Natural killer cell (primary cell): ENCODE measurements around the gene SPAG6. TPM values are rescaled to one million over a fixed set of nuclear protein-coding genes. Genes with fewer than 3 reads are reported as not detected.

Source experiments
- ATAC-seq, 3 donors: fragments of 150-1000 bp in 2 of 3; fragments of 200-7000 bp in 1 of 3; cut with Tn5 transposase; 1 replicate in 1 of 3; 2 replicates in 2 of 3; pipeline ENCODE4 v1.10.0; 2021; ENCODE audit warnings: mild to moderate bottlenecking in 2 of 3, moderate library complexity in 2 of 3
- DNase-seq, 2 donors: peaks; one replicate each; pipeline versions ENCODE4 v3.0.0 to v3.0.0-alpha.2; 2013 to 2021; ENCODE audit warnings: mixed read lengths in 1 of 2
- H3K27ac ChIP-seq: one replicate; pipeline ENCODE4 v1.5.1; 2013; ENCODE audit warnings: mild to moderate bottlenecking, low read length
- H3K27me3 ChIP-seq: one replicate; pipeline ENCODE4 v1.6.1; 2013; ENCODE audit warnings: low read length; ENCODE audit not compliant: control insufficient read depth, insufficient read depth
- H3K36me3 ChIP-seq: one replicate; pipeline ENCODE4 v1.6.1; 2013; ENCODE audit warnings: low read length; ENCODE audit not compliant: control insufficient read depth, insufficient read depth
- H3K4me1 ChIP-seq: one replicate; pipeline ENCODE4 v1.6.1; 2013; ENCODE audit warnings: low read length; ENCODE audit not compliant: control insufficient read depth, insufficient read depth
- H3K4me3 ChIP-seq: one replicate; pipeline ENCODE4 v1.5.1; 2013; ENCODE audit warnings: low read length
- H3K9me3 ChIP-seq: one replicate; pipeline ENCODE4 v1.6.1; 2013; ENCODE audit warnings: low read length; ENCODE audit not compliant: control insufficient read depth, insufficient read depth
- H3K27ac Mint-ChIP-seq, 2 donors: one replicate each; pipeline ENCODE4 v1.8.0; 2022; ENCODE audit warnings: mild to moderate bottlenecking in 2 of 2, mixed read lengths in 2 of 2, moderate library complexity in 1 of 2
- H3K27me3 Mint-ChIP-seq, 2 donors: one replicate each; pipeline ENCODE4 v1.8.0; 2022; ENCODE audit warnings: low read depth in 2 of 2, mixed read lengths in 2 of 2
- H3K36me3 Mint-ChIP-seq: one replicate; pipeline ENCODE4 v1.8.0; 2022; ENCODE audit warnings: mixed read lengths
- H3K4me1 Mint-ChIP-seq, 2 donors: one replicate each; pipeline ENCODE4 v1.8.0; 2022; ENCODE audit warnings: mixed read lengths in 2 of 2
- H3K4me3 Mint-ChIP-seq: one replicate; pipeline ENCODE4 v1.8.0; 2022; ENCODE audit warnings: mild to moderate bottlenecking, moderate library complexity, mixed read lengths
- H3K9me3 Mint-ChIP-seq, 2 donors: one replicate each; pipeline ENCODE4 v1.8.0; 2022; ENCODE audit warnings: mixed read lengths in 2 of 2
- CTCF ChIP-seq: fragments of 200-600 bp; IDR thresholded peaks from one replicate; pipeline ENCODE4 v1.8.0; 2022; ENCODE audit warnings: antibody characterized with exemption
- WGBS: methylation state at CpG from one replicate; pipeline ENCODE4 v1.1.7; 2013; ENCODE audit warnings: missing lambda C conversion rate; ENCODE audit not compliant: insufficient coverage; 5-methylcytosine and 5-hydroxymethylcytosine counted together
- intact Hi-C: fragments of 100-400 bp; cut with micrococcal nuclease; formaldehyde crosslinking; loops from one replicate; pipeline ENCODE4 v1.14.2; 2022
- total RNA-seq, 4 donors: library from RNA; stranded (reverse); fragments of 120-200 nt in 1 of 4; gene quantifications; one replicate each; pipeline versions ENCODE4 v1.2.3 to v1.2.4, GENCODE V29; 2013 to 2022

Gene SPAG6
- total RNA-seq, 3 donors from 2014 or later (not counting 1 experiment from before 2014, with no cell fraction given): 0.35 to 0.79 TPM; not detected in 1

DNA sequence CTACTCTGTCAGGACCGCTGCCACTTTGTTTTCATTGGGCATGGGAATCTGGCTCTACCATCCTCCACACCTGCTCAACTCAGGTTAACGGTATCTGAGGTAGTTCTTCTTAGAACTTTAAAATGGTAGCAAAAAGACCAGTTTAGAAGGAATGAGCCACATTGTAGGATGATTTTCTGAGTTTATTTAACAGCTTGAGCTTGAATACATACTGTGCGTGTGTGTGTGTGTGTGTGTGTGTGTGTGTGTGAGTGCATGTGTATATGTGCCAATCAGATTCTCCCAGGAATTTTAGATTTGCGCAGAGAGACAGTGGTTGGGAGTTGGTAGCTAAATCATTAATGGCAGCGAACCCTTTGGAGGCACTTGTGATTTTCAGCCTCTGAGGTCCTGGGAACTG is 81.4 kb downstream of the SPAG6 start:
- no peak overlapping the region for H3K27ac Mint-ChIP-seq
- peaks cover 15 to 35% of the 10 kb centered on the region in 2 donors for H3K27me3 Mint-ChIP-seq
- Histone ChIP-seq H3K9me3 (no peaks in the 10 kb centered on the region), H3K27me3 (peaks cover 3% of the 10 kb centered on the region), H3K36me3 (no peaks in the 10 kb centered on the region), H3K4me1 (no peaks in the 10 kb centered on the region), H3K27ac (no peak overlapping the region), H3K4me3 (no peak overlapping the region)
- no peak overlapping the region for H3K4me3 Mint-ChIP-seq
- no peaks in the 10 kb centered on the region for H3K9me3 Mint-ChIP-seq
- ATAC-seq (no peak), DNase-seq (no peak)
- TF ChIP-seq CTCF: no peak
- H3K36me3 Mint-ChIP-seq: no peaks in the 10 kb centered on the region
- H3K4me1 Mint-ChIP-seq: peaks cover 0 to 8% of the 10 kb centered on the region in 2 donors
- WGBS: 93% methylated on average over 5 of the region's 5 CpGs
- intact Hi-C loops: no loop called here

GRCh38 chr10:22427101-22427500 is 81.8 kb downstream of the SPAG6 start:
- Histone ChIP-seq H3K36me3 (no peaks in the 10 kb centered on the region), H3K4me1 (no peaks in the 10 kb centered on the region), H3K4me3 (no peak overlapping the region), H3K27ac (no peak overlapping the region), H3K27me3 (peaks cover 3% of the 10 kb centered on the region), H3K9me3 (no peaks in the 10 kb centered on the region)
- Mint-ChIP-seq H3K27ac (no peak overlapping the region), H3K4me1 (peaks cover 0 to 8% of the 10 kb centered on the region in 2 donors), H3K9me3 (no peaks in the 10 kb centered on the region), H3K4me3 (no peak overlapping the region), H3K36me3 (no peaks in the 10 kb centered on the region), H3K27me3 (peaks cover 15 to 35% of the 10 kb centered on the region in 2 donors)
- no peak for ATAC-seq
- no peak for DNase-seq
- WGBS: 82% methylated on average over 2 of the region's 3 CpGs
- intact Hi-C loops: no loop called here
- no peak for TF ChIP-seq CTCF

- H3K9me3 ChIP-seq: no peaks in the 10 kb centered on the region
- no peak overlapping the region for H3K4me3 ChIP-seq
- H3K4me1 ChIP-seq: no peaks in the 10 kb centered on the region
- no peak for TF ChIP-seq CTCF
- no peaks in the 10 kb centered on the region for H3K36me3 Mint-ChIP-seq
- H3K27me3 ChIP-seq: peaks cover 3% of the 10 kb centered on the region
- H3K27ac Mint-ChIP-seq: no peak overlapping the region
- no peaks in the 10 kb centered on the region for H3K36me3 ChIP-seq
- no peak overlapping the region for H3K27ac ChIP-seq
- no peaks in the 10 kb centered on the region for H3K9me3 Mint-ChIP-seq
- H3K4me1 Mint-ChIP-seq: peaks cover 0 to 8% of the 10 kb centered on the region in 2 donors
- WGBS: 89% methylated on average over 5 of the region's 6 CpGs
- intact Hi-C loops: no loop called here
- DNase-seq (no peak), ATAC-seq (no peak)
- no peak overlapping the region for H3K4me3 Mint-ChIP-seq
- H3K27me3 Mint-ChIP-seq: peaks cover 15 to 35% of the 10 kb centered on the region in 2 donors
Measured at GRCh38 chr10:22427890-22428571, 82.7 kb downstream of the SPAG6 start.

GRCh38 chr10:22429146-22429545 is 83.8 kb downstream of the SPAG6 start:
- DNase-seq (no peak), ATAC-seq (no peak)
- Histone ChIP-seq H3K9me3 (no peaks in the 10 kb centered on the region), H3K27ac (no peak overlapping the region), H3K36me3 (no peaks in the 10 kb centered on the region), H3K4me3 (no peak overlapping the region), H3K27me3 (peaks cover 4% of the 10 kb centered on the region), H3K4me1 (no peaks in the 10 kb centered on the region)
- Mint-ChIP-seq H3K27ac (no peak overlapping the region), H3K4me3 (no peak overlapping the region), H3K4me1 (peaks cover 0 to 8% of the 10 kb centered on the region in 2 donors), H3K9me3 (no peaks in the 10 kb centered on the region), H3K36me3 (no peaks in the 10 kb centered on the region), H3K27me3 (peaks cover 15 to 35% of the 10 kb centered on the region in 2 donors)
- TF ChIP-seq CTCF: no peak
- intact Hi-C loops: no loop called here
- WGBS: 83% methylated on average over 1 of the region's 3 CpGs
